Effector memory CD8-positive, alpha-beta T cell (primary cell): ENCODE data around the gene COPS7A.

Experiments
- ATAC-seq: fragments of 150-1000 bp; cut with Tn5 transposase; replicated peaks from 2 replicates; pipeline ENCODE4 v1.10.0; 2021; ENCODE audit warnings: mild to moderate bottlenecking, moderate library complexity
- DNase-seq, 3 experiments: peaks; one replicate each; pipeline ENCODE4 v3.0.0; 2021
- H3K27ac Mint-ChIP-seq, 2 donors: one replicate each; pipeline ENCODE4 v1.8.0; 2022; ENCODE audit warnings: mild to moderate bottlenecking in 2 of 2, mixed read lengths in 2 of 2, moderate library complexity in 2 of 2
- H3K27me3 Mint-ChIP-seq, 2 donors: one replicate each; pipeline ENCODE4 v1.8.0; 2022; ENCODE audit warnings: mixed read lengths in 2 of 2
- H3K36me3 Mint-ChIP-seq: one replicate; pipeline ENCODE4 v1.8.0; 2022; ENCODE audit warnings: mild to moderate bottlenecking, moderate library complexity, mixed read lengths; ENCODE audit not compliant: insufficient read depth
- H3K4me1 Mint-ChIP-seq, 2 donors: one replicate each; pipeline ENCODE4 v1.8.0; 2022; ENCODE audit warnings: low read depth in 2 of 2, mixed read lengths in 2 of 2
- H3K4me3 Mint-ChIP-seq, 2 donors: one replicate each; pipeline ENCODE4 v1.8.0; 2022; ENCODE audit warnings: mild to moderate bottlenecking in 2 of 2, mixed read lengths in 2 of 2, moderate library complexity in 2 of 2
- H3K9me3 Mint-ChIP-seq, 2 donors: one replicate each; pipeline ENCODE4 v1.8.0; 2022; ENCODE audit warnings: mixed read lengths in 2 of 2

COPS7A gene

GRCh38 chr12:6771509-6772330, 47.9 kb downstream of the COPS7A start:
- DNase-seq (no peak), ATAC-seq (no peak)

GRCh38 chr12:6772331-6772695, 48.5 kb downstream of the COPS7A start, which contains the start of gene LAG3:
Gene LAG3, plus strand, starts transcription at chr12:6772520. Its CDS starts 333 bp downstream, at chr12:6772853.
- Mint-ChIP-seq H3K27me3 (peaks cover 0 to 14% of the 10 kb centered on the region in 2 donors), H3K4me1 (peaks cover 57 to 62% of the 10 kb centered on the region in 2 donors), H3K36me3 (peaks cover 31% of the 10 kb centered on the region), H3K27ac (peak within 1 kb of the TSS; percentile 91 to 92), H3K4me3 (peak within 1 kb of the TSS; percentile 89 to 90), H3K9me3 (no peaks in the 10 kb centered on the region)
- DNase-seq (no peak), ATAC-seq (no peak)

More at GRCh38 chr12:6771509-6772330, 47.9 kb downstream of the COPS7A start:
- Mint-ChIP-seq H3K9me3 (no peaks in the 10 kb centered on the region), H3K27ac (peak overlapping the region; percentile 91), H3K36me3 (peaks cover 31% of the 10 kb centered on the region), H3K4me1 (peaks cover 62 to 67% of the 10 kb centered on the region in 2 donors), H3K4me3 (peak overlapping the region; percentile 89 to 90), H3K27me3 (peaks cover 0 to 17% of the 10 kb centered on the region in 2 donors)

GRCh38 chr12:6772726-6773589, 49.1 kb downstream of the COPS7A start:
- peak overlapping the region; percentile 91 to 92 for H3K27ac Mint-ChIP-seq
- H3K9me3 Mint-ChIP-seq = no peaks in the 10 kb centered on the region
- peak overlapping the region; percentile 89 to 90 for H3K4me3 Mint-ChIP-seq
- DNase-seq (no peak), ATAC-seq (no peak)
- peaks cover 25% of the 10 kb centered on the region for H3K36me3 Mint-ChIP-seq
- H3K27me3 Mint-ChIP-seq = peaks cover 0 to 8% of the 10 kb centered on the region in 2 donors
- H3K4me1 Mint-ChIP-seq = peaks cover 52 to 58% of the 10 kb centered on the region in 2 donors

- Mint-ChIP-seq H3K4me1 (peaks cover 51 to 63% of the 10 kb centered on the region in 2 donors), H3K27me3 (no peaks in the 10 kb centered on the region), H3K36me3 (peaks cover 27% of the 10 kb centered on the region), H3K9me3 (no peaks in the 10 kb centered on the region), H3K4me3 (peak overlapping the region; percentile 89 to 90), H3K27ac (peak overlapping the region; percentile 91 to 92)
- peak; percentile 19 for ATAC-seq
- no peak for DNase-seq
Measured at GRCh38 chr12:6773590-6774351, 49.9 kb downstream of the COPS7A start.

GRCh38 chr12:6774499-6775062, 50.7 kb downstream of the COPS7A start:
- Mint-ChIP-seq H3K27me3 (no peaks in the 10 kb centered on the region), H3K9me3 (no peaks in the 10 kb centered on the region), H3K36me3 (peaks cover 28% of the 10 kb centered on the region), H3K4me1 (peaks cover 54 to 64% of the 10 kb centered on the region in 2 donors), H3K27ac (peak overlapping the region; percentile 91 to 92), H3K4me3 (peak overlapping the region; percentile 89 to 90)
- ATAC-seq (peak; percentile 81), DNase-seq (peak; percentile 64 to 68 (median 66))

GRCh38 chr12:6775185-6776174, 51.6 kb downstream of the COPS7A start:
- Mint-ChIP-seq H3K9me3 (no peaks in the 10 kb centered on the region), H3K27me3 (no peaks in the 10 kb centered on the region), H3K27ac (peak overlapping the region; percentile 91 to 92), H3K4me1 (peaks cover 50 to 64% of the 10 kb centered on the region in 2 donors), H3K36me3 (peaks cover 24% of the 10 kb centered on the region), H3K4me3 (peak overlapping the region; percentile 89 to 90)
- ATAC-seq (peak; percentile 0), DNase-seq (no peak)

- Mint-ChIP-seq H3K36me3 (peaks cover 18% of the 10 kb centered on the region), H3K4me3 (no peak overlapping the region), H3K27me3 (no peaks in the 10 kb centered on the region), H3K4me1 (peaks cover 40 to 52% of the 10 kb centered on the region in 2 donors), H3K9me3 (no peaks in the 10 kb centered on the region), H3K27ac (peak overlapping the region; percentile 81 to 91)
- no peak for ATAC-seq
- DNase-seq = no peak
Measured at GRCh38 chr12:6777386-6777785, 53.5 kb downstream of the COPS7A start.

- H3K4me3 Mint-ChIP-seq = peak overlapping the region; percentile 82 to 86
- H3K36me3 Mint-ChIP-seq = peaks cover 18% of the 10 kb centered on the region
- H3K4me1 Mint-ChIP-seq = peaks cover 34 to 44% of the 10 kb centered on the region in 2 donors
- DNase-seq (no peak), ATAC-seq (no peak)
- H3K9me3 Mint-ChIP-seq = no peaks in the 10 kb centered on the region
- H3K27ac Mint-ChIP-seq = peak overlapping the region; percentile 81 to 89
- H3K27me3 Mint-ChIP-seq = no peaks in the 10 kb centered on the region
Measured at GRCh38 chr12:6778217-6778573, 54.3 kb downstream of the COPS7A start.

- H3K4me1 Mint-ChIP-seq = peaks cover 31 to 41% of the 10 kb centered on the region in 2 donors
- H3K9me3 Mint-ChIP-seq = no peaks in the 10 kb centered on the region
- peaks cover 18% of the 10 kb centered on the region for H3K36me3 Mint-ChIP-seq
- peaks cover 0 to 6% of the 10 kb centered on the region in 2 donors for H3K27me3 Mint-ChIP-seq
- peak overlapping the region; percentile 87 to 89 for H3K27ac Mint-ChIP-seq
- ATAC-seq (peak; percentile 68), DNase-seq (peak; percentile 85 to 88 (median 88))
- H3K4me3 Mint-ChIP-seq = peak overlapping the region; percentile 82 to 86
Measured at GRCh38 chr12:6778574-6779550, 55.0 kb downstream of the COPS7A start.

- peaks cover 0 to 8% of the 10 kb centered on the region in 2 donors for H3K27me3 Mint-ChIP-seq
- no peaks in the 10 kb centered on the region for H3K9me3 Mint-ChIP-seq
- peaks cover 14% of the 10 kb centered on the region for H3K36me3 Mint-ChIP-seq
- no peak overlapping the region for H3K27ac Mint-ChIP-seq
- peaks cover 23 to 32% of the 10 kb centered on the region in 2 donors for H3K4me1 Mint-ChIP-seq
- no peak for DNase-seq
- H3K4me3 Mint-ChIP-seq = no peak overlapping the region
- ATAC-seq = no peak
Measured at GRCh38 chr12:6779708-6780432, 56.0 kb downstream of the COPS7A start.
